IMR-90 (cell line): ENCODE results near the gene GRM2. TPM values are rescaled to one million over a fixed set of nuclear protein-coding genes. Genes with fewer than 3 reads are reported as not detected.

Experiments used
- ATAC-seq: fragments of 200-7000 bp; cut with Tn5 transposase; 2 replicates; pipeline ENCODE4 v1.9.1; 2020; ENCODE audit warnings: low read depth, mild to moderate bottlenecking, moderate library complexity
- BruUV-seq: library from RNA; stranded (reverse); fragments of 400-500 nt; replicated peaks from 2 replicates; lab custom pipeline; 2021; lab: Mats Ljungman, UMichigan
- CTCF ChIA-PET: fragments of 300-600 bp; formaldehyde crosslinking; extraction: SDS; loops from one replicate; lab custom pipeline; 2021; ENCODE audit warnings: antibody characterized with exemption; lab: Yijun Ruan, JAX
- POLR2A ChIA-PET: fragments of 300-600 bp; sonication (Branson Sonifier 250); formaldehyde crosslinking; loops from one replicate; lab custom pipeline; 2022; ENCODE audit warnings: antibody characterized with exemption; ENCODE audit not compliant: unreplicated experiment; lab: Charles Lee
- DNase-seq: peaks from one replicate; pipeline ENCODE4 v3.0.0; 2013
- H2AFZ ChIP-seq: replicated peaks from 2 replicates; pipeline ENCODE3; 2013; ENCODE audit warnings: low read length, mild to moderate bottlenecking; ENCODE audit not compliant: poor library complexity
- H2AK5ac ChIP-seq: 2 replicates; pipeline ENCODE4 v1.6.1; 2013; ENCODE audit warnings: low read depth, low read length, inconsistent platforms
- H2AK9ac ChIP-seq: replicated peaks from 2 replicates; pipeline ENCODE3; 2013; ENCODE audit warnings: mild to moderate bottlenecking, low read depth, low read length, moderate library complexity; ENCODE audit not compliant: poor library complexity
- H2BK120ac ChIP-seq: 2 replicates; pipeline ENCODE4 v1.6.1; 2013; ENCODE audit warnings: low read depth, low read length, inconsistent platforms
- H2BK15ac ChIP-seq: 3 replicates; pipeline ENCODE4 v1.6.1; 2013; ENCODE audit warnings: low read depth, low read length, inconsistent platforms
- H2BK20ac ChIP-seq: 2 replicates; pipeline ENCODE4 v1.6.1; 2013; ENCODE audit warnings: low read depth, mild to moderate bottlenecking, inconsistent platforms, low read length, moderate library complexity
- H2BK5ac ChIP-seq: 2 replicates; pipeline ENCODE4 v1.6.1; 2013; ENCODE audit warnings: mild to moderate bottlenecking, low read depth, low read length, inconsistent platforms; ENCODE audit not compliant: poor library complexity, severe bottlenecking
- H3K14ac ChIP-seq: replicated peaks from 2 replicates; pipeline ENCODE4 v1.6.1; 2013; ENCODE audit warnings: low read depth, low read length, inconsistent platforms
- H3K18ac ChIP-seq: 2 replicates; pipeline ENCODE4 v1.6.1; 2013; ENCODE audit warnings: low read depth, low read length, control low read depth
- H3K23ac ChIP-seq: 2 replicates; pipeline ENCODE4 v1.6.1; 2013; ENCODE audit warnings: low read depth, low read length, inconsistent platforms
- H3K27ac ChIP-seq: 2 replicates; pipeline ENCODE4 v1.5.1; 2013; ENCODE audit warnings: mild to moderate bottlenecking, control low read depth, low read length; ENCODE audit not compliant: insufficient read depth
- H3K27me3 ChIP-seq: 2 replicates; pipeline ENCODE4 v1.6.1; 2013; ENCODE audit warnings: low read length; ENCODE audit not compliant: control insufficient read depth, insufficient read depth
- H3K36me3 ChIP-seq: 2 replicates; pipeline ENCODE4 v1.6.1; 2013; ENCODE audit warnings: low read length, mixed read lengths; ENCODE audit not compliant: control insufficient read depth, insufficient read depth
- H3K4ac ChIP-seq: 2 replicates; pipeline ENCODE4 v1.6.1; 2013; ENCODE audit warnings: low read depth, low read length, inconsistent platforms
- H3K4me1 ChIP-seq: 2 replicates; pipeline ENCODE4 v1.6.1; 2013; ENCODE audit warnings: low read length, mixed read lengths; ENCODE audit not compliant: control insufficient read depth, insufficient read depth
- H3K4me2 ChIP-seq: 2 replicates; pipeline ENCODE4 v1.6.1; 2013; ENCODE audit warnings: low read depth, mild to moderate bottlenecking, control low read depth, low read length, moderate library complexity
- H3K4me3 ChIP-seq: 2 replicates; pipeline ENCODE4 v1.5.1; 2013; ENCODE audit warnings: low read depth, mild to moderate bottlenecking, control low read depth, low read length, moderate library complexity; ENCODE audit not compliant: insufficient read depth
- H3K56ac ChIP-seq: 2 replicates; pipeline ENCODE4 v1.6.1; 2013; ENCODE audit warnings: low read length, inconsistent platforms; ENCODE audit not compliant: insufficient read depth; ENCODE audit errors: extremely low read depth
- H3K79me1 ChIP-seq, 2 experiments: 2 replicates each; pipeline ENCODE4 v1.6.1; 2013; ENCODE audit warnings: low read length in 2 of 2, inconsistent platforms in 1 of 2, low read depth in 1 of 2
- H3K9ac ChIP-seq: 2 replicates; pipeline ENCODE4 v1.6.1; 2013; ENCODE audit warnings: low read depth, low read length, control low read depth
- H3K9me1 ChIP-seq: 2 replicates; pipeline ENCODE4 v1.6.1; 2013; ENCODE audit warnings: low read length, inconsistent platforms; ENCODE audit not compliant: insufficient read depth
- H3K9me3 ChIP-seq: 2 replicates; pipeline ENCODE4 v1.6.1; 2013; ENCODE audit warnings: low read length; ENCODE audit not compliant: control insufficient read depth, insufficient read depth
- H4K20me1 ChIP-seq: 2 replicates; pipeline ENCODE4 v1.6.1; 2013; ENCODE audit warnings: low read length, inconsistent platforms; ENCODE audit not compliant: insufficient read depth
- H4K5ac ChIP-seq: 2 replicates; pipeline ENCODE4 v1.6.1; 2013; ENCODE audit warnings: mild to moderate bottlenecking, low read depth, low read length, control low read depth
- H4K8ac ChIP-seq, 2 experiments: 2 replicates each; pipeline ENCODE4 v1.6.1; 2013; ENCODE audit warnings: low read depth in 2 of 2, low read length in 2 of 2, control low read depth in 1 of 2, inconsistent platforms in 1 of 2
- H4K91ac ChIP-seq: 2 replicates; pipeline ENCODE4 v1.6.1; 2013; ENCODE audit warnings: low read depth, low read length, inconsistent platforms; ENCODE audit not compliant: insufficient read depth
- CHD1 ChIP-seq: IDR thresholded peaks from 2 replicates; pipeline ENCODE4 v1.6.1; 2012; ENCODE audit warnings: low read depth, low read length, improper control_type of control experiment
- WGBS, 2 experiments: methylation state at CpG; one replicate each; pipeline versions ENCODE4 v1.1.5 to v1.1.7; 2013; ENCODE audit warnings: missing lambda C conversion rate in 2 of 2; ENCODE audit not compliant: insufficient read length in 1 of 2; ENCODE audit errors: extremely low coverage in 2 of 2; 5-methylcytosine and 5-hydroxymethylcytosine counted together
- dilution Hi-C: fragments of 300-500 bp; cut with HindIII; formaldehyde crosslinking; loops from one replicate; pipeline ENCODE4 v1.14.3; 2018; ENCODE audit warnings: low sequenced_read_pairs; ENCODE audit not compliant: unreplicated experiment
- in situ Hi-C: fragments of 300-500 bp; cut with MboI; formaldehyde crosslinking; loops from 3 replicates; pipeline ENCODE4 v1.14.3; 2019; ENCODE audit warnings: low sequenced_read_pairs, inconsistent platforms, mixed read lengths
- intact Hi-C: fragments of 100-400 bp; cut with micrococcal nuclease; formaldehyde crosslinking; loops from 2 replicates; pipeline ENCODE4 v1.10.0; 2022
- polyA plus RNA-seq, 3 experiments: library from polyadenylated mRNA; depleted of rRNA; stranded (reverse); fragments of >200 nt; gene quantifications; 2 replicates each; pipeline ENCODE4 v1.2.3, GENCODE V29; 2012; ENCODE audit warnings: low replicate concordance in 1 of 3
- total RNA-seq: library from RNA; depleted of rRNA; stranded (reverse); fragments of >200 nt; gene quantifications from 2 replicates; pipeline ENCODE4 v1.2.3, GENCODE V29; 2012

Gene GRM2
- total and polyA plus RNA-seq, 2 of the 4 experiments (the other 2 are of a cell fraction), result under 0.01 to 0.14 TPM

DNA sequence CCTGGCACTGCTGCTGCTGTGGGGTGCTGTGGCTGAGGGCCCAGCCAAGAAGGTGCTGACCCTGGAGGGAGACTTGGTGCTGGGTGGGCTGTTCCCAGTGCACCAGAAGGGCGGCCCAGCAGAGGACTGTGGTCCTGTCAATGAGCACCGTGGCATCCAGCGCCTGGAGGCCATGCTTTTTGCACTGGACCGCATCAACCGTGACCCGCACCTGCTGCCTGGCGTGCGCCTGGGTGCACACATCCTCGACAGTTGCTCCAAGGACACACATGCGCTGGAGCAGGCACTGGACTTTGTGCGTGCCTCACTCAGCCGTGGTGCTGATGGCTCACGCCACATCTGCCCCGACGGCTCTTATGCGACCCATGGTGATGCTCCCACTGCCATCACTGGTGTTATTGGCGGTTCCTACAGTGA, 2.1 kb downstream of the GRM2 start:
- POLR2A ChIA-PET, result no interaction called here
- BruUV-seq, result no TSS peak
- in situ Hi-C loops, result no loop called here

More for the DNA sequence above, 2.1 kb downstream of the GRM2 start:
- Histone ChIP-seq H3K56ac (no peak overlapping the region), H3K14ac (no peak overlapping the region), H4K20me1 (peaks cover 15% of the 10 kb centered on the region), H3K4ac (no peak overlapping the region), H3K9me1 (peaks cover 3% of the 10 kb centered on the region; the same call in 1 of the 2 replicates), H2AK9ac (no peak overlapping the region), H3K4me3 (no peak overlapping the region), H2BK120ac (no peak overlapping the region), H2AFZ (no peak overlapping the region), H3K23ac (no peak overlapping the region; the same call in 1 of the 2 replicates), H2BK20ac (no peak overlapping the region), H3K27me3 (peaks cover 15% of the 10 kb centered on the region; the same call in 1 of the 2 replicates), H3K9ac (no peak overlapping the region), H4K91ac (no peak overlapping the region), H2BK5ac (no peak overlapping the region), H2AK5ac (no peak overlapping the region), H3K79me1 (no peaks in the 10 kb centered on the region), H4K8ac (no peak overlapping the region), H3K27ac (no peak overlapping the region), H3K4me1 (no peaks in the 10 kb centered on the region), H4K5ac (no peak overlapping the region), H2BK15ac (no peak overlapping the region), H3K9me3 (no peaks in the 10 kb centered on the region), H3K4me2 (no peak overlapping the region), H3K36me3 (no peaks in the 10 kb centered on the region), H3K18ac (no peak overlapping the region)
- 92% methylated on average over 10 of the region's 17 CpGs; no CpG with 5 or more reads in 1 of the 2 experiments for WGBS, 2 experiments
- CTCF ChIA-PET, result no interaction called here
- dilution Hi-C loops, result no loop called here
- no peak for TF ChIP-seq CHD1
- no peak for DNase-seq
- intact Hi-C loops, result no loop called here
- ATAC-seq, result no peak
